ENCODE results near the gene CAPZB. TPM values are rescaled to one million over a fixed set of nuclear protein-coding genes. Genes with fewer than 3 reads are reported as not detected.

CAPZB gene
- polyA plus RNA-seq, 2 of the 4 experiments (the other 2 are of a cell fraction): 133 to 296 TPM

DNA sequence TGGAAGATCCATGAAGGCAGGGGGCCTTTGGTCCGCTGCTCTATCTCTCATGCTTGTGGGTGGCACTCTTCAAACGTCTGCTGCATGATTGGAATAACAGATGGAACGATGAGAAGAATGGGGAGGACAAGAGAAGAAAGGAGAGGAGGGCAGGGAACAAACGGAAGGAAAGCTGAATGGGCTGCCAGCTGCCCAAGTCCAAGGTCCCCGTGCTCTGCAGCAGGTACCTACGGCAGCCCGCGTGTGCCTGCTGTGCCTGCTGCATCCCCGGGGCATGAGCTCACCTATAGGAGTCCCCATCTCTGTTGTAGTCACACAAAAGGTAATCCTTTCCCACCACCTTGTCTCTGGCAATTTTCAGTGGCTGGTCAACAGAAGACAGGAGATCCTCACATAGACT lies 100.1 kb downstream of the CAPZB start:
- H3K4me3 ChIP-seq: no peak overlapping the region
- ATAC-seq (no peak), DNase-seq (ENCODE audit: low read depth in 1 of 2, low spot score in 1 of 2) (no peak), FAIRE-seq (no peak)
- peaks cover 3% of the 10 kb centered on the region; the same call in 1 of the 3 replicates for H3K4me1 ChIP-seq
- H3K4me2 ChIP-seq: no peak overlapping the region
- CTCF ChIA-PET: interaction anchor here (1.0 to 4.0 kb wide), 2 partner anchors 11 to 101 kb away, joined by 3 to 19 read pairs; no protein-coding TSS in a partner anchor
- no peak overlapping the region for H3K27ac ChIP-seq
- no peaks in the 10 kb centered on the region for H3K9me3 ChIP-seq
- POLR2A ChIA-PET: no interaction called here
- TF ChIP-seq RARB (CRISPR knock-in tag; IDR thresholded peaks at IDR 0.05): no peak
- TF ChIP-seq BHLHE40 (IDR thresholded peaks at IDR 0.05; ENCODE audit: low read depth, low read length): no peak
- no peak for TF ChIP-seq TFCP2L1 (CRISPR knock-in tag; IDR thresholded peaks at IDR 0.05)
- WGBS (ENCODE audit: missing lambda C conversion rate): 82% methylated on average over 9 of the region's 9 CpGs

DNA sequence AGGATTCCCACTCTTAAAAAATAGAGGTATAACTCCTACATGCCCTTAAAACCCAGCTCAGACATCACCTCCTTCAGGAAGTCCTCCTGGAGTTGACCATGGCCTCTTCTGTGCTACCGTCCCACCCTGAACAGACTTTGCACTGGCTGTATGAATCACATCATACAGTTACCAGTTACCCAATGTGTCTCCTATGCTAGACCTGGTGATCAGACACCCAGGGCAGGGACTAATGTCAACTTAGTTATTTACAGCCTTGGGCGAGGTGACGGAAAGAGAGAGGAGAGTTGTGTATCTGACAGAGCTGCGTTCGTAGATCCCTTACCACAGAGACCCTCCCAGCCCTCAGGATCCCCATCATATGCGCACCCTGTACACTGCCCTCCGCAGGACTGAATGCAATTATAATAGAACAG lies 100.6 kb downstream of the CAPZB start:
- WGBS (ENCODE audit: missing lambda C conversion rate): 94% methylated on average over 7 of the region's 7 CpGs
- FAIRE-seq (no peak), DNase-seq (ENCODE audit: low read depth in 1 of 2, low spot score in 1 of 2) (no peak), ATAC-seq (no peak)
- no peak overlapping the region for H3K4me3 ChIP-seq
- no peaks in the 10 kb centered on the region for H3K9me3 ChIP-seq
- TF ChIP-seq, protein P1, sequence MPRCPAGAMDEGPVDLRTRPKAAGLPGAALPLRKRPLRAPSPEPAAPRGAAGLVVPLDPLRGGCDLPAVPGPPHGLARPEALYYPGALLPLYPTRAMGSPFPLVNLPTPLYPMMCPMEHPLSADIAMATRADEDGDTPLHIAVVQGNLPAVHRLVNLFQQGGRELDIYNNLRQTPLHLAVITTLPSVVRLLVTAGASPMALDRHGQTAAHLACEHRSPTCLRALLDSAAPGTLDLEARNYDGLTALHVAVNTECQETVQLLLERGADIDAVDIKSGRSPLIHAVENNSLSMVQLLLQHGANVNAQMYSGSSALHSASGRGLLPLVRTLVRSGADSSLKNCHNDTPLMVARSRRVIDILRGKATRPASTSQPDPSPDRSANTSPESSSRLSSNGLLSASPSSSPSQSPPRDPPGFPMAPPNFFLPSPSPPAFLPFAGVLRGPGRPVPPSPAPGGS (IDR thresholded peaks at IDR 0.05): no peak
- no peak for TF ChIP-seq JUNB (IDR thresholded peaks at IDR 0.05)
- TF ChIP-seq, protein P2, sequence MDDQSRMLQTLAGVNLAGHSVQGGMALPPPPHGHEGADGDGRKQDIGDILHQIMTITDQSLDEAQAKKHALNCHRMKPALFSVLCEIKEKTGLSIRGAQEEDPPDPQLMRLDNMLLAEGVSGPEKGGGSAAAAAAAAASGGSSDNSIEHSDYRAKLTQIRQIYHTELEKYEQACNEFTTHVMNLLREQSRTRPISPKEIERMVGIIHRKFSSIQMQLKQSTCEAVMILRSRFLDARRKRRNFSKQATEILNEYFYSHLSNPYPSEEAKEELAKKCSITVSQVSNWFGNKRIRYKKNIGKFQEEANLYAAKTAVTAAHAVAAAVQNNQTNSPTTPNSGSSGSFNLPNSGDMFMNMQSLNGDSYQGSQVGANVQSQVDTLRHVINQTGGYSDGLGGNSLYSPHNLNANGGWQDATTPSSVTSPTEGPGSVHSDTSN (IDR thresholded peaks at IDR 0.05): no peak
- peak; percentile 67 for TF ChIP-seq ZFP36 (IDR thresholded peaks at IDR 0.05; ENCODE audit: borderline replicate concordance, partially characterized antibody)
- TF ChIP-seq RCOR1 (IDR thresholded peaks at IDR 0.05; ENCODE audit: low read depth, low read length): no peak
- TF ChIP-seq, protein P3, sequence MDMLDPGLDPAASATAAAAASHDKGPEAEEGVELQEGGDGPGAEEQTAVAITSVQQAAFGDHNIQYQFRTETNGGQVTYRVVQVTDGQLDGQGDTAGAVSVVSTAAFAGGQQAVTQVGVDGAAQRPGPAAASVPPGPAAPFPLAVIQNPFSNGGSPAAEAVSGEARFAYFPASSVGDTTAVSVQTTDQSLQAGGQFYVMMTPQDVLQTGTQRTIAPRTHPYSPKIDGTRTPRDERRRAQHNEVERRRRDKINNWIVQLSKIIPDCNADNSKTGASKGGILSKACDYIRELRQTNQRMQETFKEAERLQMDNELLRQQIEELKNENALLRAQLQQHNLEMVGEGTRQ (IDR thresholded peaks at IDR 0.05): no peak
- TF ChIP-seq RFX5 (IDR thresholded peaks at IDR 0.05): no peak
- no peak overlapping the region for H3K4me2 ChIP-seq
- ChIA-PET CTCF (interaction anchor here (0.8 to 4.0 kb wide), 3 partner anchors 10 to 102 kb away, joined by 3 to 19 read pairs (median 3); no protein-coding TSS in a partner anchor), POLR2A (no interaction called here)
- no peak overlapping the region for H3K27ac ChIP-seq
- peaks cover 3% of the 10 kb centered on the region; the same call in 1 of the 3 replicates for H3K4me1 ChIP-seq

DNA sequence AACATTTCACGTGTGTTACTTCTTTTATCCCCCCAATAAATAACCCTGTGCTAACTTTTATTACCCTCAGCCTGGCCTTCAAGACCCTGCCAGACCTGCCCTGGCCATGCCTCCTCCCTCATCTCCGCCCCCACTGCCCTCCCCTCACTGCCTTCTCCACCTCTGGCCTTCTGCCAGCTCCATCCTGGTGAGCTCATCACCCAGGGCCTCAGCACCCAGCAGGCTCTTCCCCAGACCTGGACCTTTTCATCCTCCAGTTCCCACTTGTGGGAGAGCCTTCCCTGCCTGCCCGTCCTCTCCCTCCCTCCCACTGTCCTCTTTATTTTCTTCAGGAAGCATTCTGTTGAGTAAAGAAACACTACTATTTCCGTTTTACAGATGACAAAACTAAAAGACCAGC lies 101.2 kb downstream of the CAPZB start:
- TF ChIP-seq POLR2AphosphoS2 (conservative IDR thresholded peaks at IDR 0.05; ENCODE audit: low read length) (no peak), HOXA7 (CRISPR knock-in tag; IDR thresholded peaks at IDR 0.05) (no peak), CEBPB (IDR thresholded peaks at IDR 0.05) (no peak), ESRRA (IDR thresholded peaks at IDR 0.05; ENCODE audit: borderline replicate concordance, low read length) (no peak), JUNB (IDR thresholded peaks at IDR 0.05) (no peak), EP300 (IDR thresholded peaks at IDR 0.05) (no peak), FOXS1 (CRISPR knock-in tag; IDR thresholded peaks at IDR 0.05) (no peak), NFE2L2 (conservative IDR thresholded peaks at IDR 0.05; ENCODE audit: low read length) (no peak), MYC (IDR thresholded peaks at IDR 0.05; ENCODE audit: borderline replicate concordance, low read length) (no peak), GATA3 (IDR thresholded peaks at IDR 0.05; ENCODE audit: borderline replicate concordance) (no peak)
- TF ChIP-seq, protein P2 (IDR thresholded peaks at IDR 0.05): no peak
- TF ChIP-seq, protein P4, sequence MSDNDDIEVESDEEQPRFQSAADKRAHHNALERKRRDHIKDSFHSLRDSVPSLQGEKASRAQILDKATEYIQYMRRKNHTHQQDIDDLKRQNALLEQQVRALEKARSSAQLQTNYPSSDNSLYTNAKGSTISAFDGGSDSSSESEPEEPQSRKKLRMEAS (IDR thresholded peaks at IDR 0.05): no peak
- no peak overlapping the region for H3K27ac ChIP-seq
- no peak overlapping the region for H3K4me2 ChIP-seq
- H3K4me3 ChIP-seq: no peak overlapping the region
- POLR2A ChIA-PET: no interaction called here
- FAIRE-seq (no peak), DNase-seq (ENCODE audit: low read depth in 1 of 2, low spot score in 1 of 2) (peak in 1 of 2 experiments; percentile 13), ATAC-seq (no peak)
- peaks cover 3% of the 10 kb centered on the region; the same call in 1 of the 3 replicates for H3K4me1 ChIP-seq
- CTCF ChIA-PET: interaction anchor here (0.8 to 4.0 kb wide), 3 partner anchors 10 to 102 kb away, joined by 3 to 19 read pairs (median 3); no protein-coding TSS in a partner anchor
- 86% methylated on average over 4 of the region's 4 CpGs for WGBS (ENCODE audit: missing lambda C conversion rate)
- H3K9me3 ChIP-seq: no peaks in the 10 kb centered on the region

All from A549 (cell line).